Erythroblast (primary cell): ENCODE results near the gene HSD17B2.

Experiments
- GATA1 ChIP-seq: IDR thresholded peaks from 2 replicates; pipeline ENCODE4 v1.6.1; 2011; ENCODE audit warnings: low read depth, mild to moderate bottlenecking, control low read depth, low read length, moderate library complexity
- POLR2A ChIP-seq: IDR thresholded peaks from 2 replicates; pipeline ENCODE4 v1.6.1; 2011; ENCODE audit warnings: mild to moderate bottlenecking, low read length

- TF ChIP-seq POLR2A = no peak
- no peak for TF ChIP-seq GATA1
These were observed 32.8 kb downstream of the HSD17B2 start for GRCh38 chr16:82067804-82068325.
